SK-N-MC (cell line): ENCODE data around the gene ANKS1A.
A peak's percentile ranks its signal among the peaks of the same experiment; 100 is the strongest.

ENCODE experiments used
- EZH2 ChIP-seq: fragments of 200-600 bp; sonication (generic); IDR thresholded peaks from one replicate; pipeline ENCODE4 v1.6.1; 2017; ENCODE audit warnings: antibody characterized with exemption
- POLR2AphosphoS5 ChIP-seq: IDR thresholded peaks from 2 replicates; pipeline ENCODE4 v1.6.1; 2012; ENCODE audit warnings: mild to moderate bottlenecking, low read depth, low read length, borderline replicate concordance

- TF ChIP-seq POLR2AphosphoS5, result peak; percentile 98
- TF ChIP-seq EZH2, result no peak
Measured at GRCh38 chr6:34887753-34888513, 1.1 kb upstream of the ANKS1A start, which contains the start of gene TAF11.
